ENCODE measurements around the gene PDE4D. TPM values are rescaled to one million over a fixed set of nuclear protein-coding genes. Genes with fewer than 3 reads are reported as not detected.

PDE4D gene
- total RNA-seq, 4 donors from 2014 or later, result 6.0 to 36.2 (median 10.0) TPM

GRCh38 chr5:59138509-59138908 lies 755.0 kb downstream of the PDE4D start:
- TF ChIP-seq CTCF (IDR thresholded peaks at IDR 0.05), result no peak
- TF ChIP-seq POLR2A (IDR thresholded peaks at IDR 0.05), result no peak
- DNase-seq, result no peak
- Histone ChIP-seq H3K27me3 (no peaks in the 10 kb centered on the region), H3K27ac (no peak overlapping the region), H3K9me3 (no peaks in the 10 kb centered on the region), H3K36me3 (no peaks in the 10 kb centered on the region), H3K4me1 (no peaks in the 10 kb centered on the region), H3K4me3 (no peak overlapping the region)
- WGBS, 2 donors, result 100% methylated on average over 2 of the region's 2 CpGs
- intact Hi-C loops (cut with DNase I), result no loop called here

- no peak for DNase-seq
- intact Hi-C loops (cut with DNase I), result no loop called here
- Histone ChIP-seq H3K9me3 (no peaks in the 10 kb centered on the region), H3K36me3 (no peaks in the 10 kb centered on the region), H3K4me3 (no peak overlapping the region), H3K27ac (no peak overlapping the region), H3K4me1 (no peaks in the 10 kb centered on the region), H3K27me3 (no peaks in the 10 kb centered on the region)
- TF ChIP-seq CTCF (IDR thresholded peaks at IDR 0.05) (no peak), POLR2A (IDR thresholded peaks at IDR 0.05) (no peak)
- 50 to 64% methylated on average over 2 of the region's 2 CpGs for WGBS, 2 donors
These were observed 755.7 kb downstream of the PDE4D start for GRCh38 chr5:59137846-59138245.

GRCh38 chr5:59136549-59136948 lies 757.0 kb downstream of the PDE4D start:
- Histone ChIP-seq H3K27me3 (no peaks in the 10 kb centered on the region), H3K4me3 (no peak overlapping the region), H3K27ac (no peak overlapping the region), H3K9me3 (no peaks in the 10 kb centered on the region), H3K36me3 (no peaks in the 10 kb centered on the region), H3K4me1 (no peaks in the 10 kb centered on the region)
- 45 to 73% methylated on average over 2 of the region's 2 CpGs for WGBS, 2 donors
- TF ChIP-seq POLR2A (IDR thresholded peaks at IDR 0.05) (no peak), CTCF (IDR thresholded peaks at IDR 0.05) (no peak)
- intact Hi-C loops (cut with DNase I), result no loop called here
- no peak for DNase-seq

GRCh38 chr5:59134471-59135163 lies 758.9 kb downstream of the PDE4D start:
- Histone ChIP-seq H3K27me3 (no peaks in the 10 kb centered on the region), H3K4me1 (no peaks in the 10 kb centered on the region), H3K27ac (no peak overlapping the region), H3K36me3 (no peaks in the 10 kb centered on the region), H3K4me3 (no peak overlapping the region), H3K9me3 (no peaks in the 10 kb centered on the region)
- intact Hi-C loops (cut with DNase I), result no loop called here
- TF ChIP-seq POLR2A (IDR thresholded peaks at IDR 0.05), result no peak
- TF ChIP-seq CTCF (IDR thresholded peaks at IDR 0.05), result no peak
- 82 to 88% methylated on average over 5 of the region's 5 CpGs for WGBS, 2 donors
- DNase-seq, result no peak

GRCh38 chr5:59133764-59134261 lies 759.7 kb downstream of the PDE4D start:
- Histone ChIP-seq H3K27me3 (no peaks in the 10 kb centered on the region), H3K4me3 (no peak overlapping the region), H3K36me3 (no peaks in the 10 kb centered on the region), H3K27ac (no peak overlapping the region), H3K4me1 (no peaks in the 10 kb centered on the region), H3K9me3 (no peaks in the 10 kb centered on the region)
- intact Hi-C loops (cut with DNase I), result no loop called here
- DNase-seq, result no peak
- WGBS, 2 donors, result 100% methylated on average over 1 to 2 of the region's 2 CpGs
- TF ChIP-seq CTCF (IDR thresholded peaks at IDR 0.05), result no peak

Measured in esophagus squamous epithelium (tissue), 5 donors.